Activated CD4-positive, alpha-beta T cell treated with anti-CD3 and anti-CD28 coated beads, Interleukin-2, amount 10 ng/mL, durations not matched to agents 7 days and 5 days (primary cell): Measurements from ENCODE around the gene OLIG2. TPM values are rescaled to one million over a fixed set of nuclear protein-coding genes. Genes with fewer than 3 reads are reported as not detected.

ENCODE experiments used
- CTCF ChIA-PET: fragments of 350-600 bp; sonication (Branson Sonifier 250); formaldehyde crosslinking; loops from one replicate; lab custom pipeline; 2021; ENCODE audit warnings: antibody characterized with exemption; lab: Charles Lee
- POLR2A ChIA-PET: fragments of 350-600 bp; sonication (Branson Sonifier 250); formaldehyde crosslinking; loops from one replicate; lab custom pipeline; 2021; ENCODE audit warnings: antibody characterized with exemption; lab: Charles Lee
- DNase-seq: peaks from one replicate; pipeline ENCODE4 v3.0.0-alpha.2; 2020
- H3K27ac Mint-ChIP-seq: one replicate; pipeline ENCODE4 v1.8.0; 2021; ENCODE audit warnings: mild to moderate bottlenecking, moderate library complexity, mixed read lengths
- H3K27me3 Mint-ChIP-seq: one replicate; pipeline ENCODE4 v1.8.0; 2021; ENCODE audit warnings: mixed read lengths
- H3K36me3 Mint-ChIP-seq: one replicate; pipeline ENCODE4 v1.8.0; 2021; ENCODE audit warnings: low read depth, mixed read lengths
- H3K4me1 Mint-ChIP-seq: one replicate; pipeline ENCODE4 v1.8.0; 2021; ENCODE audit warnings: mixed read lengths
- H3K4me3 Mint-ChIP-seq: one replicate; pipeline ENCODE4 v1.8.0; 2021; ENCODE audit warnings: mild to moderate bottlenecking, moderate library complexity, mixed read lengths
- H3K9me3 Mint-ChIP-seq: one replicate; pipeline ENCODE4 v1.8.0; 2021; ENCODE audit warnings: mixed read lengths
- total RNA-seq, 2 experiments: library from RNA; stranded (reverse); gene quantifications; one replicate each; pipeline ENCODE4 v1.2.3, GENCODE V29; 2021

The OLIG2 gene
- total RNA-seq, 2 experiments from 2014 or later, result not detected

DNA sequence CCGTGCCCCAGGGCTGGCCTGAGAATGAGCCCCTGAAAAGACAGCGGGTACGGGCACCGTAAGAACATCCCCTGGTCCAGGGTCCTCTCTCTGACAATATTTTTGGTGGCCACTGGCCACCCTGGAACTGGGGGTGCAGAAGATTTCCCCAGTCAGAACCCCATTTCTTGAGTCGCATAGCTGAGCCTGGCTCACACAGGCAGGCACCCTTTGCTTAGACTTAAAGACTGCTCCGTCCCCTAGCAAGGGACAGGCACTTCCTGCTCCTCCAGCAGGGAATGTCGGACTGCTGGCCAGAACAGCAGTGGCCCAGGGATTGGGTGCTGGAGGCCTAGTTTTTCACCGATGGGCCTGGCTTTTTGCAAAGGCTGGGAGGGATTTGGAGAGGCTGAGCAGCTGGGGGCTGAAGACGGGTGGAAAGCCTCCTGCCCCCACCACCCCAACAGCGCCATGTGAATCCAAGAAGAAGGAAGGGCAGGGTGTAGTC lies 4.3 kb downstream of the OLIG2 start:
- no peak for DNase-seq
- Mint-ChIP-seq H3K4me3 (no peak overlapping the region), H3K9me3 (no peaks in the 10 kb centered on the region), H3K27ac (no peak overlapping the region), H3K4me1 (peaks cover 22% of the 10 kb centered on the region), H3K36me3 (peaks cover 4% of the 10 kb centered on the region), H3K27me3 (peaks cover 76% of the 10 kb centered on the region)
- ChIA-PET POLR2A (no interaction called here), CTCF (no interaction called here)

GRCh38 chr21:33030633-33031032 lies 4.9 kb downstream of the OLIG2 start:
- Mint-ChIP-seq H3K4me1 (peaks cover 22% of the 10 kb centered on the region), H3K9me3 (no peaks in the 10 kb centered on the region), H3K4me3 (no peak overlapping the region), H3K27me3 (peaks cover 72% of the 10 kb centered on the region), H3K36me3 (peaks cover 4% of the 10 kb centered on the region), H3K27ac (no peak overlapping the region)
- ChIA-PET CTCF (no interaction called here), POLR2A (no interaction called here)
- no peak for DNase-seq

- no peaks in the 10 kb centered on the region for H3K36me3 Mint-ChIP-seq
- H3K4me3 Mint-ChIP-seq, result no peak overlapping the region
- H3K9me3 Mint-ChIP-seq, result no peaks in the 10 kb centered on the region
- DNase-seq, result no peak
- ChIA-PET CTCF (no interaction called here), POLR2A (no interaction called here)
- H3K4me1 Mint-ChIP-seq, result peaks cover 18% of the 10 kb centered on the region
- no peak overlapping the region for H3K27ac Mint-ChIP-seq
- H3K27me3 Mint-ChIP-seq, result peaks cover 65% of the 10 kb centered on the region
Observed at GRCh38 chr21:33031152-33031911, 5.6 kb downstream of the OLIG2 start.

- Mint-ChIP-seq H3K4me1 (peaks cover 22% of the 10 kb centered on the region), H3K9me3 (no peaks in the 10 kb centered on the region), H3K27me3 (peaks cover 62% of the 10 kb centered on the region), H3K4me3 (no peak overlapping the region), H3K27ac (no peak overlapping the region), H3K36me3 (no peaks in the 10 kb centered on the region)
- no peak for DNase-seq
- ChIA-PET POLR2A (no interaction called here), CTCF (no interaction called here)
Observed at GRCh38 chr21:33032434-33033047, 6.8 kb downstream of the OLIG2 start.

DNA sequence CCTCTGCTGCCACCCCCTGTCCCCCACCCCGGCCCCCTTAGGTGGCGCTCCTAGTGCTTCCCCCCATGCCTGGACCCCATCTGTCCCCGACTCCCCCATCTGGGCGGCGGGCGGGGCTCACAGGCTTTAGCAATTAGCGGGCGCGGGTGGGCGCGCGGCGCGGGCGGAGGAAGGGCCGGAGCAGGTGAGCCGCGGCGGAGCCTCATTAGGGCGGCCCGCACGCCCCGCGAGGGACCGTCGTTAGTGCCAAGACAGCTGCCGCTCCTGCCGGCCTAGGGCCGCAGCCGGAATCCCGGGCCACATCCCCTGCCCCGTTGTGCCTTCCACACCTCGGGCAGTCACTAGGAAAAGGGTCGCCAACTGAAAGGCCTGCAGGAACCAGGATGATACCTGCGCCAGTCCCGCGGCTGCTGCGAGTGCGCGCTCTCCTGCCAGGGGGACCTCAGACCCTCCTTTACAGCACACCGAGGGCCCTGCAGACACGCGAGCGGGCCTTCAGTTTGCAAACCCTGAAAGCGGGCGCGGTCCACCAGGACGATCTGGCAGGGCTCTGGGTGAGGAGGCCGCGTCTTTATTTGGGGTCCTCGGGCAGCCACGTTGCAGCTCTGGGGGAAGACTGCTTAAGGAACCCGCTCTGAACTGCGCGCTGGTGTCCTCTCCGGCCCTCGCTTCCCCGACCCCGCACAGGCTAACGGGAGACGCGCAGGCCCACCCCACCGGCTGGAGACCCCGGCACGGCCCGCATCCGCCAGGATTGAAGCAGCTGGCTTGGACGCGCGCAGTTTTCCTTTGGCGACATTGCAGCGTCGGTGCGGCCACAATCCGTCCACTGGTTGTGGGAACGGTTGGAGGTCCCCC lies 7.6 kb downstream of the OLIG2 start:
- no peak for DNase-seq
- ChIA-PET POLR2A (no interaction called here), CTCF (interaction anchor here (1.6 kb wide), 1 partner anchor 93 kb away, joined by 4 read pairs; no protein-coding TSS in a partner anchor)
- peaks cover 56% of the 10 kb centered on the region for H3K27me3 Mint-ChIP-seq
- H3K4me1 Mint-ChIP-seq, result peaks cover 20% of the 10 kb centered on the region
- no peak overlapping the region for H3K4me3 Mint-ChIP-seq
- H3K27ac Mint-ChIP-seq, result no peak overlapping the region
- no peaks in the 10 kb centered on the region for H3K36me3 Mint-ChIP-seq
- H3K9me3 Mint-ChIP-seq, result no peaks in the 10 kb centered on the region

DNA sequence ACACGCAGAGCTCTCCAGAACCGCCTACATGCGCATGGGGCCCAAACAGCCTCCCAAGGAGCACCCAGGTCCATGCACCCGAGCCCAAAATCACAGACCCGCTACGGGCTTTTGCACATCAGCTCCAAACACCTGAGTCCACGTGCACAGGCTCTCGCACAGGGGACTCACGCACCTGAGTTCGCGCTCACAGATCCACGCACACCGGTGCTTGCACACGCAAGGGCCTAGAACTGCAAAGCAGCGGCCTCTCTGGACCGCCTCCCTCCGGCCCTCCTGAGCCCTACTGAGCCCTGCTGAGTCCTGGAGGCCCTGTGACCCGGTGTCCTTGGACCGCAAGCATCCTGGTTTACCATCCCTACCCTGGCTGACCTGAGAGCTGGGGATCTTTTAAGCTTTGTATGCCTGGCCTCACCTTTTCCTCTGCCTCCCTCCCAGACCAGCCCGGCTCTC lies 8.3 kb downstream of the OLIG2 start:
- H3K4me3 Mint-ChIP-seq, result no peak overlapping the region
- H3K27me3 Mint-ChIP-seq, result peaks cover 53% of the 10 kb centered on the region
- H3K4me1 Mint-ChIP-seq, result peaks cover 14% of the 10 kb centered on the region
- POLR2A ChIA-PET, result no interaction called here
- CTCF ChIA-PET, result interaction anchor here (1.6 kb wide), 1 partner anchor 94 kb away, joined by 4 read pairs; no protein-coding TSS in a partner anchor
- H3K9me3 Mint-ChIP-seq, result no peaks in the 10 kb centered on the region
- no peaks in the 10 kb centered on the region for H3K36me3 Mint-ChIP-seq
- no peak for DNase-seq
- no peak overlapping the region for H3K27ac Mint-ChIP-seq

DNA sequence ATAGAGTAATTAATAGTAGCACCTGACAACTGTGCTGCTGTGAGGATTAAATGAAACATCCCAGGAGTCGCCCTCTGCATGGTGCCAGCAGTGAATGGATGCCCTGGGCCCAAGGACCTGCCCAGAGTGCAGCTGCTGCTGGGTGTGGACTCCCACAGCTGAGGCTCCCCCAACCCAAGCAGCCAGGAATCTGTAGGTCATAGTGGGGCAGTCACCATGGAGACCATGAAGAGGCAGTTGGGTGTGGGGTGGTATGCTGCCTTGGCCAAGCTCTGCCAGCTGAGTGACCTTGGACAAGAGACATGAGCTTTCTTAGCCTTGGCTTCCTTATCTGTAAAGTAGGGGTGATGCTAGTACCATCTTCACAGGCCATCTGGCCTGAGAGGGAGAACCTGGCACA lies 9.4 kb downstream of the OLIG2 start:
- peaks cover 12% of the 10 kb centered on the region for H3K4me1 Mint-ChIP-seq
- no peaks in the 10 kb centered on the region for H3K9me3 Mint-ChIP-seq
- CTCF ChIA-PET, result interaction anchor here (1.3 kb wide), 1 partner anchor 15 kb away, joined by 3 read pairs; no protein-coding TSS in a partner anchor
- peaks cover 46% of the 10 kb centered on the region for H3K27me3 Mint-ChIP-seq
- DNase-seq, result no peak
- no peak overlapping the region for H3K27ac Mint-ChIP-seq
- H3K36me3 Mint-ChIP-seq, result no peaks in the 10 kb centered on the region
- H3K4me3 Mint-ChIP-seq, result no peak overlapping the region
- POLR2A ChIA-PET, result no interaction called here

DNA sequence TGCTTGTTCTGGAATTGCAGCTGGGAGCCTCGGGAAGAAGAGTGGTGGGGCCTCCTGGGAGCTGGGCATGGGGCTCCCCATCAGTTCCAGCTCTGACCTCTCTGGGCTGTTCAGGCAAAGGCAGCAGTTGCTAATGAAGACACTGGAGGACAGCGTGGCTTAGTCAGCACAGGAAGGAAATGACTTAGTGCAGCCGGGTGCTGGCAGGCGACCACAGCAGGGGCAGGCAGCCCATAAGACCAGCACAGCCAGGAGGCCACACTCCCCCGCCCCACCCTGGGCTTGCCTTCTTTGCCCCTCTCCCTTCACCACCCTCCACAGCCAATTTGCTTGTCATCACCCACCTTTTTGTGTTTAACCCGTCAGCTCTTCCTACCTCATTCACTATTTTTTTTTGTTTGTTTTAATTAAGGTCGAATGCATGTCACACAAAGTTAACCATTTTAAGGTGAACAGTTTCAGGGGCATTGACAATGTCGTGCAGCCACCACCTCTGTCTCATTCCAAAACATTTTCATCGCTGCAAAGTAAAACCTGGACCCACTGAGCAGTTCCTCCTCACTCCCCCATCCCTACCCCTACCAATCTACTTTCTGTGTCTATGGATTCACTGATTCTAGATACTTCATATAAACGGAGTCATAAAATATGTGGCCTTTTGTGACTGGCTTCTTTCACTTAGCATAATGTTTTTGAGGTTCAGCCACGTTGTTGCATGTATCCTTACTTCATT lies 10.9 kb downstream of the OLIG2 start:
- peak; percentile 19 for DNase-seq
- CTCF ChIA-PET, result no interaction called here
- POLR2A ChIA-PET, result interaction anchor here (0.6 kb wide), 1 partner anchor 12 kb away, joined by 3 read pairs; no protein-coding TSS in a partner anchor

GRCh38 chr21:33037501-33037900 lies 11.8 kb downstream of the OLIG2 start:
- Mint-ChIP-seq H3K9me3 (no peaks in the 10 kb centered on the region), H3K4me3 (no peak overlapping the region), H3K27ac (no peak overlapping the region), H3K36me3 (no peaks in the 10 kb centered on the region), H3K4me1 (peaks cover 12% of the 10 kb centered on the region), H3K27me3 (peaks cover 37% of the 10 kb centered on the region)
- no peak for DNase-seq
- POLR2A ChIA-PET, result no interaction called here
- CTCF ChIA-PET, result interaction anchor here (0.6 kb wide), 1 partner anchor 1948 kb away, joined by 5 read pairs; no protein-coding TSS in a partner anchor

More for the DNA sequence above, 10.9 kb downstream of the OLIG2 start:
- Mint-ChIP-seq H3K36me3 (no peaks in the 10 kb centered on the region), H3K9me3 (no peaks in the 10 kb centered on the region), H3K27ac (peak overlapping the region; percentile 44), H3K4me1 (peaks cover 12% of the 10 kb centered on the region), H3K27me3 (peaks cover 42% of the 10 kb centered on the region), H3K4me3 (no peak overlapping the region)

DNA sequence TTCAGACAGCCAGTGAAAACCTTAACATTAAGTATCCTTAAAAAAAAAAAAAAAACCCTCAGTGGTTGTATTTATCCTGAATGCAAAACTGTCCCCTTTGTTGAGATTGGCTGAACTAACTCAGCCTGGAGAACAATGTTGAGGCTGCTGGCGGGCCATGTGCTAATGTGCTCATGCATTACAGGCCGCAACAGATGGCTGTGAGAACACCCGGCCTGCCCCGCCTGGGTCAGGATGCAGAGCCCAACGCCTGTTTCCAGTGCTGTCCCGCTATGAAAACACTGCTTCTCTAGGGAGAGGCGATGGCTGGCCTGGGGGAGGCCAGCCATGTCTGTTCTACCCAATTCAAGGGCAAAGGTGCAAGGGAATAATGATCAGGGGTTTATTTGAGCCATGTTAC lies 13.8 kb downstream of the OLIG2 start:
- no peaks in the 10 kb centered on the region for H3K9me3 Mint-ChIP-seq
- H3K4me3 Mint-ChIP-seq, result no peak overlapping the region
- CTCF ChIA-PET, result no interaction called here
- peaks cover 47% of the 10 kb centered on the region for H3K27me3 Mint-ChIP-seq
- POLR2A ChIA-PET, result no interaction called here
- no peak overlapping the region for H3K27ac Mint-ChIP-seq
- H3K4me1 Mint-ChIP-seq, result peaks cover 12% of the 10 kb centered on the region
- no peak for DNase-seq
- H3K36me3 Mint-ChIP-seq, result no peaks in the 10 kb centered on the region

DNA sequence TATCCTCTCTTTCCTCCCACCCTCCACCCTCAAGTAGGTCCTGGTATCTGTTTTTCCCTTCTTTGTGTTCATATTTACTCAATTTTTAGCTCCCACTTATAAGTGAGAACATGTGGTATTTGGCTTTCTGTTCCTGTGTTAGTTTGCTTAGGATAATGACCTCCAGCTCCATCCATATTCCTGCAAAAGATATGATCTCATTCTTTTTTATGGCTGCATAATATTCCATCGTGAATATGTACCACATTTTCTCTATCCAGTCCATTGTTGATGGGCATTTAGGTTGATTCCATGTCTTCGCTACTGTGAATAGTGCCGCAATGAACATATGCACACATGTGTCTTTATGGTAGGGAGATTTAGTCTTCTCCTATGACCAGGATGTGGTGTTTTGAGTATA lies 14.5 kb downstream of the OLIG2 start:
- Mint-ChIP-seq H3K4me1 (peaks cover 12% of the 10 kb centered on the region), H3K27ac (no peak overlapping the region), H3K36me3 (no peaks in the 10 kb centered on the region), H3K27me3 (peaks cover 47% of the 10 kb centered on the region), H3K9me3 (no peaks in the 10 kb centered on the region), H3K4me3 (no peak overlapping the region)
- POLR2A ChIA-PET, result no interaction called here
- DNase-seq, result no peak
- CTCF ChIA-PET, result no interaction called here

- Mint-ChIP-seq H3K9me3 (no peaks in the 10 kb centered on the region), H3K27ac (no peak overlapping the region), H3K27me3 (peaks cover 54% of the 10 kb centered on the region), H3K4me1 (peaks cover 3% of the 10 kb centered on the region), H3K36me3 (no peaks in the 10 kb centered on the region), H3K4me3 (no peak overlapping the region)
- DNase-seq, result no peak
- CTCF ChIA-PET, result no interaction called here
- POLR2A ChIA-PET, result no interaction called here
Observed at GRCh38 chr21:33041981-33042380, 16.2 kb downstream of the OLIG2 start.
